MM.1S (cell line): ENCODE data around the gene PFAS.

Source experiments
- EZH2 ChIP-seq: fragments of 300-600 bp; sonication (generic); optimal IDR thresholded peaks from 2 replicates; pipeline ENCODE3; 2017; ENCODE audit warnings: low read depth, mild to moderate bottlenecking, antibody characterized with exemption, low read length, mixed read lengths
- TF ChIP-seq, protein P1 (sequence below): fragments of 300-600 bp; sonication (generic); IDR thresholded peaks from 2 replicates; pipeline ENCODE4 v1.5.1; 2016; ENCODE audit warnings: antibody characterized with exemption, low read length, mixed read lengths

DNA sequence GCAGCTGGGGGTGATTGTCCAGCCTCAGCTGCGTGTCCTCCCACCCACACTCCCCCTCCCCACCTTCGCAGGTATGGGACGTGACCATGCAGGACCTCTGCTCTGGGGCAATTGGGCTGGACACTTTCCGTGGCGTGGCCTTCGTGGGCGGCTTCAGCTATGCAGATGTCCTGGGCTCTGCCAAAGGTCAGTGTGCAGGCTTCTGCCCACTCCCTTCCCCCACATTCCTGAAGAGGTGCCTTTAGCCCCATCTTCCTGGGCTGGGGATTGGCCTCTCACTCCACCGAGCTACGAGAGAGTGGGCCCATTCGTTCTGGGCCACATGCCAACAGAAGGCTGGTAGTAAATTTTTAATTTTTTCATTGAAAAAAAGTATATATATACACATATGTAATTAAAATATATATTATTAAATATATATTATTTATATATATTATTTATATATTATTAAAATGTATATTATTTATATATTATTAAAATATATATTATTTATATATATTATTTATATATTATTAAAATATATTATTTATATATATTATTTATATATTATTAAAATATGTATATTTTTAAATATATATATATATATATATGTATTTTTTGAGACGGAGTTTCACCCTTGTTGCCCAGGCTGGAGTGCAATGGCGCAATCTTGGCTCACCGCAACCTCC is 18.5 kb downstream of the PFAS start:
- TF ChIP-seq, protein P1, sequence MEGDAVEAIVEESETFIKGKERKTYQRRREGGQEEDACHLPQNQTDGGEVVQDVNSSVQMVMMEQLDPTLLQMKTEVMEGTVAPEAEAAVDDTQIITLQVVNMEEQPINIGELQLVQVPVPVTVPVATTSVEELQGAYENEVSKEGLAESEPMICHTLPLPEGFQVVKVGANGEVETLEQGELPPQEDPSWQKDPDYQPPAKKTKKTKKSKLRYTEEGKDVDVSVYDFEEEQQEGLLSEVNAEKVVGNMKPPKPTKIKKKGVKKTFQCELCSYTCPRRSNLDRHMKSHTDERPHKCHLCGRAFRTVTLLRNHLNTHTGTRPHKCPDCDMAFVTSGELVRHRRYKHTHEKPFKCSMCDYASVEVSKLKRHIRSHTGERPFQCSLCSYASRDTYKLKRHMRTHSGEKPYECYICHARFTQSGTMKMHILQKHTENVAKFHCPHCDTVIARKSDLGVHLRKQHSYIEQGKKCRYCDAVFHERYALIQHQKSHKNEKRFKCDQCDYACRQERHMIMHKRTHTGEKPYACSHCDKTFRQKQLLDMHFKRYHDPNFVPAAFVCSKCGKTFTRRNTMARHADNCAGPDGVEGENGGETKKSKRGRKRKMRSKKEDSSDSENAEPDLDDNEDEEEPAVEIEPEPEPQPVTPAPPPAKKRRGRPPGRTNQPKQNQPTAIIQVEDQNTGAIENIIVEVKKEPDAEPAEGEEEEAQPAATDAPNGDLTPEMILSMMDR: no peak
- no peak for TF ChIP-seq EZH2
